Type B pancreatic cell (in vitro differentiated cells): ENCODE data around the gene DOCK2. TPM values are rescaled to one million over a fixed set of nuclear protein-coding genes. Genes with fewer than 3 reads are reported as not detected.

Source experiments
- DNase-seq: peaks from one replicate; pipeline ENCODE4 v3.0.0; 2021; ENCODE audit warnings: mixed read lengths; ENCODE audit not compliant: unreplicated experiment; ENCODE audit errors: extremely low spot score
- H3K27ac Mint-ChIP-seq: 2 replicates; pipeline ENCODE4 v1.8.0; 2021; ENCODE audit warnings: mild to moderate bottlenecking, mixed read lengths
- H3K27me3 Mint-ChIP-seq: 2 replicates; pipeline ENCODE4 v1.8.0; 2021; ENCODE audit warnings: mixed read lengths
- H3K36me3 Mint-ChIP-seq: 2 replicates; pipeline ENCODE4 v1.8.0; 2021; ENCODE audit warnings: mixed read lengths
- H3K4me1 Mint-ChIP-seq: one replicate; pipeline ENCODE4 v1.8.0; 2021; ENCODE audit warnings: mixed read lengths; ENCODE audit not compliant: unreplicated experiment
- H3K4me3 Mint-ChIP-seq: 2 replicates; pipeline ENCODE4 v1.8.0; 2021; ENCODE audit warnings: mild to moderate bottlenecking, mixed read lengths
- H3K9me3 Mint-ChIP-seq: 2 replicates; pipeline ENCODE4 v1.8.0; 2021; ENCODE audit warnings: mixed read lengths
- total RNA-seq: library from RNA; stranded (reverse); gene quantifications from 2 replicates; pipeline ENCODE4 v1.2.1, GENCODE V29; 2021; ENCODE audit warnings: low replicate concordance
- TF ChIP-seq, protein P1 (sequence below): fragments of 200-600 bp; sonication (generic); conservative IDR thresholded peaks from 2 replicates; pipeline ENCODE4 v1.5.0; 2021; ENCODE audit warnings: antibody characterized with exemption, mild to moderate bottlenecking

DOCK2 gene
- total RNA-seq, 1 donor from 2014 or later, result 0.82 TPM

- Mint-ChIP-seq H3K4me3 (no peak overlapping the region), H3K9me3 (no peaks in the 10 kb centered on the region), H3K27me3 (peaks cover 27% of the 10 kb centered on the region), H3K4me1 (peaks cover 6% of the 10 kb centered on the region), H3K27ac (no peak overlapping the region), H3K36me3 (no peaks in the 10 kb centered on the region)
- TF ChIP-seq, protein P1, sequence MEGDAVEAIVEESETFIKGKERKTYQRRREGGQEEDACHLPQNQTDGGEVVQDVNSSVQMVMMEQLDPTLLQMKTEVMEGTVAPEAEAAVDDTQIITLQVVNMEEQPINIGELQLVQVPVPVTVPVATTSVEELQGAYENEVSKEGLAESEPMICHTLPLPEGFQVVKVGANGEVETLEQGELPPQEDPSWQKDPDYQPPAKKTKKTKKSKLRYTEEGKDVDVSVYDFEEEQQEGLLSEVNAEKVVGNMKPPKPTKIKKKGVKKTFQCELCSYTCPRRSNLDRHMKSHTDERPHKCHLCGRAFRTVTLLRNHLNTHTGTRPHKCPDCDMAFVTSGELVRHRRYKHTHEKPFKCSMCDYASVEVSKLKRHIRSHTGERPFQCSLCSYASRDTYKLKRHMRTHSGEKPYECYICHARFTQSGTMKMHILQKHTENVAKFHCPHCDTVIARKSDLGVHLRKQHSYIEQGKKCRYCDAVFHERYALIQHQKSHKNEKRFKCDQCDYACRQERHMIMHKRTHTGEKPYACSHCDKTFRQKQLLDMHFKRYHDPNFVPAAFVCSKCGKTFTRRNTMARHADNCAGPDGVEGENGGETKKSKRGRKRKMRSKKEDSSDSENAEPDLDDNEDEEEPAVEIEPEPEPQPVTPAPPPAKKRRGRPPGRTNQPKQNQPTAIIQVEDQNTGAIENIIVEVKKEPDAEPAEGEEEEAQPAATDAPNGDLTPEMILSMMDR, result no peak
- peak; percentile 31 for DNase-seq
These were observed 467.6 kb downstream of the DOCK2 start for GRCh38 chr5:170104710-170105109.

DNA sequence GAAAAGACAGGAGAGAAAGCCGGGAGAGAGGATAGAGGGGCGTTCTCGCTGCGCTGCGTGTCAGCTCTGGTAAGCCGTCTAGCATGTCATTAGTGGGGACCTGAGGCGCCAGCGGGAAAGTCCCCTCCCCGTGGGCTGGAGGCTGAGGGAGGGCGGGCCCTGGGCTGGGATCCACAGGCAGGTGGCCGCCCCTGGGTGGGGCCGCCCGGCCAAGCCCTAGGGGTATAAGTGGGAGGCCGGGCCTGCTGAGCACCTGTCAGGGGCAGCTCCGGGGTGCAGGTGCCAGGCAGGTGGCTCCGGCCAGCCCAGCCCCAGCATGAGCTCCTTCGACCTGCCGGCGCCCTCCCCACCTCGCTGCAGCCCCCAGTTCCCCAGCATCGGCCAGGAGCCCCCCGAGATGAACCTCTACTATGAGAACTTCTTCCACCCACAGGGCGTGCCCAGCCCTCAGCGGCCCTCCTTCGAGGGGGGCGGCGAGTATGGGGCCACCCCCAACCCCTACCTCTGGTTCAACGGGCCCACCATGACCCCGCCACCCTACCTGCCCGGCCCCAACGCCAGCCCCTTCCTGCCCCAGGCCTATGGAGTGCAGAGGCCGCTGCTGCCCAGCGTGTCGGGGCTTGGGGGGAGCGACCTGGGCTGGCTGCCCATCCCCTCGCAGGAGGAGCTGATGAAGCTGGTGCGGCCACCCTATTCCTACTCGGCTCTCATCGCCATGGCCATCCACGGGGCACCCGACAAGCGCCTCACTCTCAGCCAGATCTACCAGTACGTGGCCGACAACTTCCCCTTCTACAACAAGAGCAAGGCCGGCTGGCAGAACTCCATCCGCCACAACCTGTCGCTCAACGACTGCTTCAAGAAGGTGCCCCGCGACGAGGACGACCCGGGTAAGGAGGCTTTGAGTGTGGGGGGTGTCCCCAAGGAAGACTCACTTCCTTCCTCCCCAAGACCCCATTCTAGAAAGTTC is 468.9 kb downstream of the DOCK2 start, which contains the start of gene FOXI1:
Gene FOXI1 (plus strand): TSS at position 256 of the 970 bp plus-strand sequence. CDS start 61 bp downstream, at position 317.
- Mint-ChIP-seq H3K36me3 (no peaks in the 10 kb centered on the region), H3K27ac (no peak within 1 kb of the TSS), H3K4me3 (no peak within 1 kb of the TSS), H3K4me1 (no peaks in the 10 kb centered on the region), H3K9me3 (no peaks in the 10 kb centered on the region), H3K27me3 (peaks cover 22% of the 10 kb centered on the region)
- DNase-seq, result peak; percentile 67
- TF ChIP-seq, protein P1, result no peak

DNA sequence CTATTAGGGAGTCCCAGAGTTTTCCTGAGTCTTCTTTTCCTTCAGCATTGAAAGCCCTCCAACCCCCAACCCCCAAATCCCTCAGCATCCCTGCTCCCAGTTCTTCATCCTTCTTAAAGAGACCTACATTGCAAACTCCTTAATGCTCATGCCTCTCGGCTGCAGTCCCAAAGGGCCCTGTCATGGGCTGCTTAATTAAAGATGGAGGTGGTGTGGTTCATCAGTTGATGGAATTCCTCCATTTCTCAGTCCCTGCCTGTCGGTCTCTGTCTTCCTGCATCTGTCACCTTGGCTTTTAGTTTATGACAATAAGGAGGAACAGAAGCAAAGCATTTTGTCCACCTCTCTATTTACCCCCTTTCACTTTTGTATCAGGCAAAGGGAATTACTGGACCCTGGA is 470.6 kb downstream of the DOCK2 start:
- Mint-ChIP-seq H3K27me3 (peaks cover 18% of the 10 kb centered on the region), H3K4me3 (no peak overlapping the region), H3K36me3 (no peaks in the 10 kb centered on the region), H3K9me3 (no peaks in the 10 kb centered on the region), H3K27ac (no peak overlapping the region), H3K4me1 (no peaks in the 10 kb centered on the region)
- no peak for DNase-seq
- TF ChIP-seq, protein P1, result no peak

DNA sequence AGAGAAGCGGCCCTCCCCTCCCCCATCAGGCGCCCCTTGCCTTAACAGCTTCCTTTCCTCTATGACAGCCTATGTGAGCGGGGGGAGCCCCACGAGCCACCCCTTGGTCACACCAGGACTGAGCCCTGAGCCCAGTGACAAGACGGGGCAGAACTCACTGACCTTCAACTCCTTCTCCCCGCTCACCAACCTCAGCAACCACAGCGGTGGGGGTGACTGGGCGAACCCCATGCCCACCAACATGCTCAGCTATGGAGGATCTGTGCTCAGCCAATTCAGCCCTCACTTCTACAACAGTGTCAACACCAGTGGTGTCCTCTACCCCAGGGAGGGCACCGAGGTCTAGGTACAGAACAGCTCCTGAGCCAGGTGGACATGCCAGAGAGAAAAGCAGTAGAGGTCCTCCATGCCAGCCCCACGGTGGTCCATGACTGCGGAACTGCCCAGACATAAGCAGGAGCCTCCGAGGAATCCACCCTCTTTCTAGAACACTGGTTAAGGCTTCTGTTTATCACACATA is 471.3 kb downstream of the DOCK2 start:
- Mint-ChIP-seq H3K4me3 (no peak overlapping the region), H3K9me3 (no peaks in the 10 kb centered on the region), H3K4me1 (no peaks in the 10 kb centered on the region), H3K27ac (no peak overlapping the region), H3K36me3 (no peaks in the 10 kb centered on the region), H3K27me3 (peaks cover 18% of the 10 kb centered on the region)
- peak; percentile 61 for DNase-seq
- TF ChIP-seq, protein P1, result no peak

- Mint-ChIP-seq H3K4me1 (no peaks in the 10 kb centered on the region), H3K27ac (no peak overlapping the region), H3K9me3 (no peaks in the 10 kb centered on the region), H3K36me3 (no peaks in the 10 kb centered on the region), H3K4me3 (no peak overlapping the region), H3K27me3 (peaks cover 13% of the 10 kb centered on the region)
- DNase-seq, result peak; percentile 22
- TF ChIP-seq, protein P1, result no peak
These were observed 472.3 kb downstream of the DOCK2 start for GRCh38 chr5:170109059-170110031.
